Dedifferentiated amniotic fluid mesenchymal stem cell (primary cell): ENCODE results near the gene NEXN.
"Not testable (repeated sequence)": the region's sequence is repeated elsewhere in the genome, so short reads cannot be mapped to it uniquely, and the experiment has no call there.

ENCODE experiments used
- DNase-seq: peaks from one replicate; pipeline ENCODE4 v3.0.0-alpha.2; 2016; ENCODE audit errors: extremely low spot score

Gene NEXN

GRCh38 chr1:77906019-77906545 is 17.7 kb downstream of the NEXN start:
- no peak for DNase-seq

GRCh38 chr1:77906624-77907023 is 18.2 kb downstream of the NEXN start:
- no peak for DNase-seq

GRCh38 chr1:77910116-77910515 is 21.7 kb downstream of the NEXN start:
- no peak for DNase-seq

- DNase-seq = not testable (repeated sequence)
Observed at GRCh38 chr1:77918918-77919317, 30.5 kb downstream of the NEXN start.

GRCh38 chr1:77925518-77925917 is 37.1 kb downstream of the NEXN start:
- peak; percentile 71 for DNase-seq

GRCh38 chr1:77925956-77926355 is 37.5 kb downstream of the NEXN start:
- no peak for DNase-seq

GRCh38 chr1:77926561-77927357 is 38.3 kb downstream of the NEXN start:
- DNase-seq = no peak

GRCh38 chr1:77927414-77927813 is 39.0 kb downstream of the NEXN start:
- no peak for DNase-seq

- no peak for DNase-seq
Observed at GRCh38 chr1:77929806-77930205, 41.4 kb downstream of the NEXN start.

- no peak for DNase-seq
Observed at GRCh38 chr1:77938651-77939050, 50.2 kb downstream of the NEXN start.

GRCh38 chr1:77940921-77941570 is 52.6 kb downstream of the NEXN start:
- no peak for DNase-seq

- DNase-seq = no peak
Observed at GRCh38 chr1:77942400-77943140, 54.1 kb downstream of the NEXN start.

GRCh38 chr1:77945345-77945744 is 56.9 kb downstream of the NEXN start:
- no peak for DNase-seq

- no peak for DNase-seq
Observed at GRCh38 chr1:77948841-77949424, 60.5 kb downstream of the NEXN start.

- no peak for DNase-seq
Observed at GRCh38 chr1:77950873-77951272, 62.4 kb downstream of the NEXN start.

GRCh38 chr1:77951328-77951727 is 62.9 kb downstream of the NEXN start:
- no peak for DNase-seq

- no peak for DNase-seq
Observed at GRCh38 chr1:77953907-77954306, 65.5 kb downstream of the NEXN start.

GRCh38 chr1:77954521-77954920 is 66.1 kb downstream of the NEXN start:
- DNase-seq = no peak

- no peak for DNase-seq
Observed at GRCh38 chr1:77955709-77956108, 67.3 kb downstream of the NEXN start.

- no peak for DNase-seq
Observed at GRCh38 chr1:77956464-77956863, 68.0 kb downstream of the NEXN start.

- no peak for DNase-seq
Observed at GRCh38 chr1:77958391-77958790, 70.0 kb downstream of the NEXN start.

- no peak for DNase-seq
Observed at GRCh38 chr1:77958850-77959249, 70.4 kb downstream of the NEXN start.
